SK-N-SH treated with all-trans-retinoic acid at 6 μM for 48 hours (cell line): Measurements from ENCODE around the gene ATP8A2.

Experiments used
- ATAC-seq: fragments of 200-7000 bp; cut with Tn5 transposase; 3 replicates; pipeline ENCODE4 v1.9.1; 2020; ENCODE audit warnings: mild to moderate bottlenecking, moderate library complexity
- ARNTL ChIP-seq: fragments of 450-650 bp; formaldehyde crosslinking; IDR thresholded peaks from 2 replicates; pipeline ENCODE4 v1.5.0; 2020; ENCODE audit warnings: low read depth, mild to moderate bottlenecking, moderate library complexity, borderline replicate concordance
- BACH2 ChIP-seq: fragments of 250-450 bp; sonication (Bioruptor Pico); IDR thresholded peaks from 2 replicates; pipeline ENCODE4 v1.9.0; 2021; ENCODE audit warnings: mild to moderate bottlenecking, borderline replicate concordance
- CREB5 ChIP-seq: fragments of 250-450 bp; sonication (Bioruptor Pico); IDR thresholded peaks from 2 replicates; pipeline ENCODE4 v1.5.1; 2020; ENCODE audit warnings: low read depth, mild to moderate bottlenecking, moderate library complexity
- CSDC2 ChIP-seq: fragments of 250-450 bp; sonication (Bioruptor Pico); IDR thresholded peaks from 2 replicates; pipeline ENCODE4 v1.5.0; 2020; ENCODE audit warnings: mild to moderate bottlenecking, moderate library complexity
- ESRRG ChIP-seq: fragments of 250-450 bp; sonication (Bioruptor Pico); IDR thresholded peaks from 2 replicates; pipeline ENCODE4 v1.6.1; 2021; ENCODE audit warnings: mild to moderate bottlenecking
- GLIS3 ChIP-seq: fragments of 250-450 bp; sonication (Bioruptor Pico); IDR thresholded peaks from 2 replicates; pipeline ENCODE4 v1.5.0; 2020; ENCODE audit warnings: mild to moderate bottlenecking, moderate library complexity
- ISL1 ChIP-seq: fragments of 250-450 bp; sonication (Bioruptor Pico); IDR thresholded peaks from 2 replicates; pipeline ENCODE4 v2.1.2; 2022; ENCODE audit warnings: mild to moderate bottlenecking, moderate library complexity
- OSR1 ChIP-seq: fragments of 250-450 bp; sonication (Bioruptor Pico); IDR thresholded peaks from 2 replicates; pipeline ENCODE4 v1.8.0; 2022; ENCODE audit warnings: moderate library complexity, mild to moderate bottlenecking, inconsistent platforms
- POU6F1 ChIP-seq: fragments of 250-450 bp; sonication (Bioruptor Pico); IDR thresholded peaks from 2 replicates; pipeline ENCODE4 v1.8.0; 2021; ENCODE audit warnings: low read depth, mild to moderate bottlenecking, moderate library complexity, borderline replicate concordance
- PPARA ChIP-seq: fragments of 250-450 bp; sonication (Bioruptor Pico); IDR thresholded peaks from 2 replicates; pipeline ENCODE4 v1.5.0; 2020; ENCODE audit warnings: mild to moderate bottlenecking, borderline replicate concordance
- RARB ChIP-seq: fragments of 250-450 bp; sonication (Bioruptor Pico); IDR thresholded peaks from 2 replicates; pipeline ENCODE4 v1.8.0; 2021; ENCODE audit warnings: mild to moderate bottlenecking, moderate library complexity
- SNAI2 ChIP-seq: fragments of 250-450 bp; sonication (Bioruptor Pico); IDR thresholded peaks from 2 replicates; pipeline ENCODE4 v1.5.0; 2020; ENCODE audit warnings: mild to moderate bottlenecking, moderate library complexity
- TCF4 ChIP-seq: fragments of 250-450 bp; sonication (Bioruptor Pico); IDR thresholded peaks from 2 replicates; pipeline ENCODE4 v1.8.0; 2021; ENCODE audit warnings: mild to moderate bottlenecking, moderate library complexity, borderline replicate concordance
- TOX ChIP-seq: fragments of 250-450 bp; sonication (Bioruptor Pico); IDR thresholded peaks from 2 replicates; pipeline ENCODE4 v1.8.0; 2021; ENCODE audit warnings: mild to moderate bottlenecking, moderate library complexity, borderline replicate concordance
- TSHZ2 ChIP-seq: fragments of 250-450 bp; sonication (Bioruptor Pico); IDR thresholded peaks from 2 replicates; pipeline ENCODE4 v1.5.0; 2020; ENCODE audit warnings: mild to moderate bottlenecking, moderate library complexity
- ZC3H10 ChIP-seq: fragments of 250-450 bp; sonication (Bioruptor Pico); IDR thresholded peaks from 2 replicates; pipeline ENCODE4 v1.5.1; 2021; ENCODE audit warnings: mild to moderate bottlenecking, moderate library complexity
- ZFP3 ChIP-seq: fragments of 250-450 bp; sonication (Bioruptor Pico); IDR thresholded peaks from 2 replicates; pipeline ENCODE4 v1.5.0; 2020; ENCODE audit warnings: mild to moderate bottlenecking, moderate library complexity
- ZFP30 ChIP-seq: fragments of 450-650 bp; formaldehyde crosslinking; IDR thresholded peaks from 2 replicates; pipeline ENCODE4 v1.5.0; 2022; ENCODE audit warnings: mild to moderate bottlenecking, moderate library complexity
- ZNF565 ChIP-seq: fragments of 450-650 bp; formaldehyde crosslinking; conservative IDR thresholded peaks from 2 replicates; pipeline ENCODE4 v1.5.0; 2020; ENCODE audit warnings: low read depth, mild to moderate bottlenecking, moderate library complexity
- ZNF70 ChIP-seq: fragments of 450-650 bp; formaldehyde crosslinking; IDR thresholded peaks from 2 replicates; pipeline ENCODE4 v1.5.0; 2020; ENCODE audit warnings: mild to moderate bottlenecking, moderate library complexity
- TF ChIP-seq, protein P1 (sequence below): fragments of 250-450 bp; sonication (Bioruptor Pico); IDR thresholded peaks from 2 replicates; pipeline ENCODE4 v1.5.1; 2021; ENCODE audit warnings: mild to moderate bottlenecking, moderate library complexity
- TF ChIP-seq, protein P2 (sequence below): fragments of 250-450 bp; sonication (Bioruptor Pico); IDR thresholded peaks from 2 replicates; pipeline ENCODE4 v1.8.0; 2020; ENCODE audit warnings: mild to moderate bottlenecking, moderate library complexity, borderline replicate concordance

The ATP8A2 gene

DNA sequence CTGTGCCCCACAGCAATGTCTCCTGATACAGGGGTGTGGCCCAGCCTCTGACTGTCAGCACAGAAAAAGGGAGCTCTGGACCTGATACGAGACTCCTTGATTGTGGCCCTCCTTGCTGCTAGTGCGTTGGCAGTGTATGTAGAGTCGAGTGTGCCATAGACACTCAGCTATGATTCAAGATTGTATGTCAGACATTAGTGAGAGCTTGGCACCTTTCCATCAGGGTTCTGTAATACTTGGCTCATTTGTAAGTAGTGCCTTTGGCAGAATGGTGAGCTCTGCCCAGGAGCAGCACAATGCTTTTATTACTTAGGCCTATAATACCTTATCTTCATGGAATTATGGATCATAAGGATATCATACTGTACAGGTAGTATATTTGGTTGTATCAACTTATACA is 83.4 kb downstream of the ATP8A2 start:
- ATAC-seq: no peak
- TF ChIP-seq CSDC2 (CRISPR knock-in tag) (no peak), TOX (CRISPR knock-in tag) (no peak), TCF4 (CRISPR knock-in tag) (no peak)

DNA sequence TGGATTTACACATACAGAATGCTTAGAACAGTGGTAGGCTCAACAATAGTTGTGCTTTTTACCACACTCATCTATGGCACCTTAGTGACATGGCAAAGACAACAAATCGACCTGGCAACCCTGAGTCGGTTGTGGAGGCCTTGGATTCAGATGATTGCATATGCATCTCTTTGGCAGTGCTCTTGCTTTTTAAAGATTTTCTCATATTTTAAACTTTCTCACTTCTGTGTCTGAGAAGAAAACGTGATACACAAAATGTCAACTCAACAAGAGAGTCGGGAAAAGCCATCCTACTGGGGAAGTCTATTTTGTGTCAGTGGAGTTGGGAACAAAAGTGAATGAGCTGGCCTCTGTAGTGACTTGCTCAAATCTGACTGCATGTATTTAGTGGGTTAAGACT is 85.8 kb downstream of the ATP8A2 start:
- TF ChIP-seq OSR1 (CRISPR knock-in tag) (no peak), ZNF70 (CRISPR knock-in tag) (no peak), TOX (CRISPR knock-in tag) (no peak), ESRRG (no peak), CREB5 (CRISPR knock-in tag) (no peak), TCF4 (CRISPR knock-in tag) (no peak), RARB (CRISPR knock-in tag) (no peak), CSDC2 (CRISPR knock-in tag) (no peak), ZFP3 (CRISPR knock-in tag) (no peak), PPARA (CRISPR knock-in tag) (no peak), ZFP30 (no peak), ISL1 (CRISPR knock-in tag) (no peak), ZC3H10 (CRISPR knock-in tag) (no peak), ARNTL (CRISPR knock-in tag) (no peak), GLIS3 (CRISPR knock-in tag) (no peak)
- TF ChIP-seq, protein P1, sequence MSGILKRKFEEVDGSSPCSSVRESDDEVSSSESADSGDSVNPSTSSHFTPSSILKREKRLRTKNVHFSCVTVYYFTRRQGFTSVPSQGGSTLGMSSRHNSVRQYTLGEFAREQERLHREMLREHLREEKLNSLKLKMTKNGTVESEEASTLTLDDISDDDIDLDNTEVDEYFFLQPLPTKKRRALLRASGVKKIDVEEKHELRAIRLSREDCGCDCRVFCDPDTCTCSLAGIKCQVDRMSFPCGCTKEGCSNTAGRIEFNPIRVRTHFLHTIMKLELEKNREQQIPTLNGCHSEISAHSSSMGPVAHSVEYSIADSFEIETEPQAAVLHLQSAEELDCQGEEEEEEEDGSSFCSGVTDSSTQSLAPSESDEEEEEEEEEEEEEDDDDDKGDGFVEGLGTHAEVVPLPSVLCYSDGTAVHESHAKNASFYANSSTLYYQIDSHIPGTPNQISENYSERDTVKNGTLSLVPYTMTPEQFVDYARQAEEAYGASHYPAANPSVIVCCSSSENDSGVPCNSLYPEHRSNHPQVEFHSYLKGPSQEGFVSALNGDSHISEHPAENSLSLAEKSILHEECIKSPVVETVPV (CRISPR knock-in tag): no peak
- TF ChIP-seq, protein P2, sequence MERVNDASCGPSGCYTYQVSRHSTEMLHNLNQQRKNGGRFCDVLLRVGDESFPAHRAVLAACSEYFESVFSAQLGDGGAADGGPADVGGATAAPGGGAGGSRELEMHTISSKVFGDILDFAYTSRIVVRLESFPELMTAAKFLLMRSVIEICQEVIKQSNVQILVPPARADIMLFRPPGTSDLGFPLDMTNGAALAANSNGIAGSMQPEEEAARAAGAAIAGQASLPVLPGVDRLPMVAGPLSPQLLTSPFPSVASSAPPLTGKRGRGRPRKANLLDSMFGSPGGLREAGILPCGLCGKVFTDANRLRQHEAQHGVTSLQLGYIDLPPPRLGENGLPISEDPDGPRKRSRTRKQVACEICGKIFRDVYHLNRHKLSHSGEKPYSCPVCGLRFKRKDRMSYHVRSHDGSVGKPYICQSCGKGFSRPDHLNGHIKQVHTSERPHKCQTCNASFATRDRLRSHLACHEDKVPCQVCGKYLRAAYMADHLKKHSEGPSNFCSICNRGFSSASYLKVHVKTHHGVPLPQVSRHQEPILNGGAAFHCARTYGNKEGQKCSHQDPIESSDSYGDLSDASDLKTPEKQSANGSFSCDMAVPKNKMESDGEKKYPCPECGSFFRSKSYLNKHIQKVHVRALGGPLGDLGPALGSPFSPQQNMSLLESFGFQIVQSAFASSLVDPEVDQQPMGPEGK: no peak
- ATAC-seq: no peak

- TF ChIP-seq OSR1 (CRISPR knock-in tag) (no peak), TSHZ2 (no peak), BACH2 (CRISPR knock-in tag) (no peak), ZNF565 (CRISPR knock-in tag) (no peak), CSDC2 (CRISPR knock-in tag) (no peak), ZFP30 (no peak), ZNF70 (CRISPR knock-in tag) (no peak)
- ATAC-seq: no peak
Observed at GRCh38 chr13:25462301-25463125, 90.7 kb downstream of the ATP8A2 start.

- no peak for ATAC-seq
- TF ChIP-seq TSHZ2: no peak
- no peak for TF ChIP-seq PPARA (CRISPR knock-in tag)
- no peak for TF ChIP-seq ZFP30
- TF ChIP-seq CSDC2 (CRISPR knock-in tag): no peak
- TF ChIP-seq ESRRG: no peak
- TF ChIP-seq, protein P1 (CRISPR knock-in tag): no peak
- TF ChIP-seq POU6F1 (CRISPR knock-in tag): no peak
- TF ChIP-seq ZC3H10 (CRISPR knock-in tag): no peak
- no peak for TF ChIP-seq SNAI2 (CRISPR knock-in tag)
Observed at GRCh38 chr13:25463496-25463895, 91.7 kb downstream of the ATP8A2 start.
